ENCODE measurements around the gene TESK1.

DNA sequence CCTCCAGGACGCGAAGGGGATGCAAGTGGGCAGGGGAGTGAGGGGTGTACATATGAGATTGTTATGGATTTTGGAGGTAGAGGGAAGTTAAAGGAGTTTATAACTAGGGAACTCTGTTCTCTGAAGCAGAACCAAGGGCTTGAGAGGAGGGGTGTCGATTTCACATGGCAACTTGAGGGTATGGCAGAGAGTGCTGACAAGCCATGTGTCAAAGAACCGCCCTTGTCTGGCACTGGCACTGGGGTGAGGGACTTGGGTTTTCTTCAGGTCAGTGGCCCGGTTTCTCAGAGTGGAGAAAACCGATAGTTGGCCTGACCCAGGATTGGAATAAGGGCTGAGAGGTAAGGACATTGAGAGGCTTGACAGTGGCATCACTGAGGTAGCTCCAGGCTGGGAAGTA is 47.7 kb upstream of the TESK1 start:
- TF ChIP-seq EP300 (IDR thresholded peaks at IDR 0.05) (no peak), POLR2AphosphoS5 (IDR thresholded peaks at IDR 0.05) (no peak), POLR2A (IDR thresholded peaks at IDR 0.05) (no peak)
- TF ChIP-seq, protein P1, sequence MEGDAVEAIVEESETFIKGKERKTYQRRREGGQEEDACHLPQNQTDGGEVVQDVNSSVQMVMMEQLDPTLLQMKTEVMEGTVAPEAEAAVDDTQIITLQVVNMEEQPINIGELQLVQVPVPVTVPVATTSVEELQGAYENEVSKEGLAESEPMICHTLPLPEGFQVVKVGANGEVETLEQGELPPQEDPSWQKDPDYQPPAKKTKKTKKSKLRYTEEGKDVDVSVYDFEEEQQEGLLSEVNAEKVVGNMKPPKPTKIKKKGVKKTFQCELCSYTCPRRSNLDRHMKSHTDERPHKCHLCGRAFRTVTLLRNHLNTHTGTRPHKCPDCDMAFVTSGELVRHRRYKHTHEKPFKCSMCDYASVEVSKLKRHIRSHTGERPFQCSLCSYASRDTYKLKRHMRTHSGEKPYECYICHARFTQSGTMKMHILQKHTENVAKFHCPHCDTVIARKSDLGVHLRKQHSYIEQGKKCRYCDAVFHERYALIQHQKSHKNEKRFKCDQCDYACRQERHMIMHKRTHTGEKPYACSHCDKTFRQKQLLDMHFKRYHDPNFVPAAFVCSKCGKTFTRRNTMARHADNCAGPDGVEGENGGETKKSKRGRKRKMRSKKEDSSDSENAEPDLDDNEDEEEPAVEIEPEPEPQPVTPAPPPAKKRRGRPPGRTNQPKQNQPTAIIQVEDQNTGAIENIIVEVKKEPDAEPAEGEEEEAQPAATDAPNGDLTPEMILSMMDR (IDR thresholded peaks at IDR 0.05): no peak

Data from sigmoid colon (tissue), 4 donors.